Measurements from ENCODE around the gene TRPM3. TPM values are rescaled to one million over a fixed set of nuclear protein-coding genes. Genes with fewer than 3 reads are reported as not detected.

TRPM3 gene
- total RNA-seq, 1 experiment from 2014 or later, result not detected

DNA sequence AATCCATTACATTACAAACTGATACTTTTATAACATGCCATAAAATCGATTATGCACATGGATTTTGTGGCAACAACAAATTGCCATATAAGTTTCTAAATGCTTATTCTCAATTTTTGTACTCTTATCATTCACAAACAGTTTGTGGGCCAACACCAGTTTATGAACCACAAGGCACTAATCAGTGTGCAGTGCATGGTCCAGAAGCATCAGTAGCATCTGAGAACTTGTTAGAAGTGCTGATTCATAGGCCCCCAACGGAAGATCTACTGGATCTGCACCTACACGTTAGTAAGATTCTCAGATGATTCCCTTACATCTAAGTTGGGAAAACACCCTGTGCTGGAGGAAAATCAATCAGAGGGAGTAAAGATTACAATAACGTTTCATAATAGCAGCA is 242.8 kb downstream of the TRPM3 start:
- BruUV-seq (replicated peaks), result no TSS peak
- Histone ChIP-seq H3K27me3 (ENCODE audit: control insufficient read depth, insufficient read depth, low read length) (no peaks in the 10 kb centered on the region), H3K27ac (ENCODE audit: low read length) (no peak overlapping the region), H3K4me3 (ENCODE audit: low read depth in 2 of 2, low read length in 2 of 2) (no peak overlapping the region), H3K4me1 (ENCODE audit: control insufficient read depth, insufficient read depth, low read length) (no peaks in the 10 kb centered on the region), H3K9me3 (ENCODE audit: control insufficient read depth, insufficient read depth, low read depth, low read length) (no peaks in the 10 kb centered on the region), H3K36me3 (ENCODE audit: control insufficient read depth, insufficient read depth, low read length) (no peaks in the 10 kb centered on the region)
- ChIA-PET CTCF (no interaction called here), POLR2A (no interaction called here)
- no peak for TF ChIP-seq SIN3A (IDR thresholded peaks at IDR 0.05; ENCODE audit: borderline replicate concordance, insufficient read depth, low read depth, low read length)
- TF ChIP-seq, protein P1, sequence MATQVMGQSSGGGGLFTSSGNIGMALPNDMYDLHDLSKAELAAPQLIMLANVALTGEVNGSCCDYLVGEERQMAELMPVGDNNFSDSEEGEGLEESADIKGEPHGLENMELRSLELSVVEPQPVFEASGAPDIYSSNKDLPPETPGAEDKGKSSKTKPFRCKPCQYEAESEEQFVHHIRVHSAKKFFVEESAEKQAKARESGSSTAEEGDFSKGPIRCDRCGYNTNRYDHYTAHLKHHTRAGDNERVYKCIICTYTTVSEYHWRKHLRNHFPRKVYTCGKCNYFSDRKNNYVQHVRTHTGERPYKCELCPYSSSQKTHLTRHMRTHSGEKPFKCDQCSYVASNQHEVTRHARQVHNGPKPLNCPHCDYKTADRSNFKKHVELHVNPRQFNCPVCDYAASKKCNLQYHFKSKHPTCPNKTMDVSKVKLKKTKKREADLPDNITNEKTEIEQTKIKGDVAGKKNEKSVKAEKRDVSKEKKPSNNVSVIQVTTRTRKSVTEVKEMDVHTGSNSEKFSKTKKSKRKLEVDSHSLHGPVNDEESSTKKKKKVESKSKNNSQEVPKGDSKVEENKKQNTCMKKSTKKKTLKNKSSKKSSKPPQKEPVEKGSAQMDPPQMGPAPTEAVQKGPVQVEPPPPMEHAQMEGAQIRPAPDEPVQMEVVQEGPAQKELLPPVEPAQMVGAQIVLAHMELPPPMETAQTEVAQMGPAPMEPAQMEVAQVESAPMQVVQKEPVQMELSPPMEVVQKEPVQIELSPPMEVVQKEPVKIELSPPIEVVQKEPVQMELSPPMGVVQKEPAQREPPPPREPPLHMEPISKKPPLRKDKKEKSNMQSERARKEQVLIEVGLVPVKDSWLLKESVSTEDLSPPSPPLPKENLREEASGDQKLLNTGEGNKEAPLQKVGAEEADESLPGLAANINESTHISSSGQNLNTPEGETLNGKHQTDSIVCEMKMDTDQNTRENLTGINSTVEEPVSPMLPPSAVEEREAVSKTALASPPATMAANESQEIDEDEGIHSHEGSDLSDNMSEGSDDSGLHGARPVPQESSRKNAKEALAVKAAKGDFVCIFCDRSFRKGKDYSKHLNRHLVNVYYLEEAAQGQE (IDR thresholded peaks at IDR 0.05; ENCODE audit: insufficient read depth in 1 of 2, low read depth in 2 of 2, low read length in 1 of 2), result no peak
- in situ Hi-C loops (cut with HindIII; ENCODE audit: low pct_unique_long_range_greater_than_20kb, low sequenced_read_pairs) (no loop called here), intact Hi-C loops (cut with micrococcal nuclease; ENCODE audit: unreplicated experiment) (no loop called here)
- ATAC-seq (no peak), DNase-seq (ENCODE audit: low read depth, low spot score) (no peak)

DNA sequence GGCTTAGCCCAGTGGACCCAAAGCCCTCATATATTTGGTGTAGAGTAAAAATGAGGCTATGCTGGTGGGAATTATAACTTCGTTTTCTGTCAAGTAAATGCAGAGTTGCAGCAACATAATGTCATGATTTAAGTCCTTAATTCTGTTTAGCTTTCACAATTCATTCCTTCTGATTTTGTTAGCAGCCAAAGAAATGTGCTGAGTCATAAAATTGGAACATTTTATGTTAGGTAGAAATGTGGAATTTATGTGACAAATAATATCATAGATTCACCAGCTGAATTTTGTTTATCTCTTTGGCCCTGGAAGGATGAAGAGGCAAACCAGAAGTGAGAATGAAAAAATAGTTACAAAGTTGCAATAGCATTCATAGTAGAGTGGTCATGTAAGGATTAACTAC is 247.0 kb downstream of the TRPM3 start:
- no TSS peak for BruUV-seq (replicated peaks)
- intact Hi-C loops (cut with micrococcal nuclease; ENCODE audit: unreplicated experiment) (no loop called here), in situ Hi-C loops (cut with HindIII; ENCODE audit: low pct_unique_long_range_greater_than_20kb, low sequenced_read_pairs) (no loop called here)
- ChIA-PET CTCF (no interaction called here), POLR2A (no interaction called here)
- no peak for DNase-seq (ENCODE audit: low read depth, low spot score)
- ATAC-seq, result no peak
- Histone ChIP-seq H3K27ac (ENCODE audit: low read length) (no peak overlapping the region), H3K4me3 (ENCODE audit: low read depth in 2 of 2, low read length in 2 of 2) (no peak overlapping the region), H3K36me3 (ENCODE audit: control insufficient read depth, insufficient read depth, low read length) (no peaks in the 10 kb centered on the region), H3K4me1 (ENCODE audit: control insufficient read depth, insufficient read depth, low read length) (no peaks in the 10 kb centered on the region), H3K27me3 (ENCODE audit: control insufficient read depth, insufficient read depth, low read length) (no peaks in the 10 kb centered on the region), H3K9me3 (ENCODE audit: control insufficient read depth, insufficient read depth, low read depth, low read length) (no peaks in the 10 kb centered on the region)
- no peak for TF ChIP-seq POLR2AphosphoS5 (IDR thresholded peaks at IDR 0.05; ENCODE audit: low read depth, low read length)
- TF ChIP-seq TCF7L2 (IDR thresholded peaks at IDR 0.05; ENCODE audit: low read depth, low read length), result no peak

DNA sequence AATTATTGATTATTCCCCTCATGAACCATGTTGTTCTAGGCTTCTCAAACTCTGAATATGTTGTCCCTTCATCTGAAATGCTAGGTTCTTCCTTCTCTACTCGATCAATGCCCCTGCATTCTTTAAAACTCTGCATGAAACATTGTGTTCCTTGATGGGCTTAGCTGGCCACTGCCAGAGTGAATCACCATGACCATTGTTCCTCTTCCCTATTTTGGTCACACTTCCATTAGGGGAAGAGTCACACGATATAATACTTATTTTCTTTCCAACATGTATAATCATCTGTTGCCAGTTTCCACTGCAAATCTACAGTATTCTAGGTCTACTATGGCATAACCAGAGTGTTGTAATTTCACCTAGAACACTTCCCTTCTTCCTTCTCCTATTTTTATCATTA is 247.9 kb downstream of the TRPM3 start:
- BruUV-seq (replicated peaks), result no TSS peak
- DNase-seq (ENCODE audit: low read depth, low spot score), result no peak
- H3K27me3 ChIP-seq (ENCODE audit: control insufficient read depth, insufficient read depth, low read length), result no peaks in the 10 kb centered on the region; the same call in 1 of the 2 replicates
- intact Hi-C loops (cut with micrococcal nuclease; ENCODE audit: unreplicated experiment), result no loop called here
- no peaks in the 10 kb centered on the region for H3K9me3 ChIP-seq (ENCODE audit: control insufficient read depth, insufficient read depth, low read depth, low read length)
- TF ChIP-seq, protein P1 (IDR thresholded peaks at IDR 0.05; ENCODE audit: insufficient read depth in 1 of 2, low read depth in 2 of 2, low read length in 1 of 2), result no peak
- no peak for TF ChIP-seq POLR2AphosphoS5 (IDR thresholded peaks at IDR 0.05; ENCODE audit: low read depth, low read length)
- TF ChIP-seq TCF7L2 (IDR thresholded peaks at IDR 0.05; ENCODE audit: low read depth, low read length), result no peak
- no peak for TF ChIP-seq SIN3A (IDR thresholded peaks at IDR 0.05; ENCODE audit: borderline replicate concordance, insufficient read depth, low read depth, low read length)
- TF ChIP-seq, protein P2, sequence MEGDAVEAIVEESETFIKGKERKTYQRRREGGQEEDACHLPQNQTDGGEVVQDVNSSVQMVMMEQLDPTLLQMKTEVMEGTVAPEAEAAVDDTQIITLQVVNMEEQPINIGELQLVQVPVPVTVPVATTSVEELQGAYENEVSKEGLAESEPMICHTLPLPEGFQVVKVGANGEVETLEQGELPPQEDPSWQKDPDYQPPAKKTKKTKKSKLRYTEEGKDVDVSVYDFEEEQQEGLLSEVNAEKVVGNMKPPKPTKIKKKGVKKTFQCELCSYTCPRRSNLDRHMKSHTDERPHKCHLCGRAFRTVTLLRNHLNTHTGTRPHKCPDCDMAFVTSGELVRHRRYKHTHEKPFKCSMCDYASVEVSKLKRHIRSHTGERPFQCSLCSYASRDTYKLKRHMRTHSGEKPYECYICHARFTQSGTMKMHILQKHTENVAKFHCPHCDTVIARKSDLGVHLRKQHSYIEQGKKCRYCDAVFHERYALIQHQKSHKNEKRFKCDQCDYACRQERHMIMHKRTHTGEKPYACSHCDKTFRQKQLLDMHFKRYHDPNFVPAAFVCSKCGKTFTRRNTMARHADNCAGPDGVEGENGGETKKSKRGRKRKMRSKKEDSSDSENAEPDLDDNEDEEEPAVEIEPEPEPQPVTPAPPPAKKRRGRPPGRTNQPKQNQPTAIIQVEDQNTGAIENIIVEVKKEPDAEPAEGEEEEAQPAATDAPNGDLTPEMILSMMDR (IDR thresholded peaks at IDR 0.05), result no peak
- no peaks in the 10 kb centered on the region for H3K4me1 ChIP-seq (ENCODE audit: control insufficient read depth, insufficient read depth, low read length)
- no peaks in the 10 kb centered on the region for H3K36me3 ChIP-seq (ENCODE audit: control insufficient read depth, insufficient read depth, low read length)
- ATAC-seq, result no peak
- H3K4me3 ChIP-seq (ENCODE audit: low read depth in 2 of 2, low read length in 2 of 2), result no peak overlapping the region
- no peak overlapping the region for H3K27ac ChIP-seq (ENCODE audit: low read length)
- in situ Hi-C loops (cut with HindIII; ENCODE audit: low pct_unique_long_range_greater_than_20kb, low sequenced_read_pairs), result no loop called here
- CTCF ChIA-PET, result no interaction called here
- POLR2A ChIA-PET, result no interaction called here

Data from Panc1 (cell line).